IMR-90 (cell line): ENCODE results near the gene LMAN2. TPM values are rescaled to one million over a fixed set of nuclear protein-coding genes. Genes with fewer than 3 reads are reported as not detected.

Source experiments
- ATAC-seq: fragments of 200-7000 bp; cut with Tn5 transposase; 2 replicates; pipeline ENCODE4 v1.9.1; 2020; ENCODE audit warnings: low read depth, mild to moderate bottlenecking, moderate library complexity
- BruUV-seq: library from RNA; stranded (reverse); fragments of 400-500 nt; replicated peaks from 2 replicates; lab custom pipeline; 2021; lab: Mats Ljungman, UMichigan
- CTCF ChIA-PET: fragments of 300-600 bp; formaldehyde crosslinking; extraction: SDS; loops from one replicate; lab custom pipeline; 2021; ENCODE audit warnings: antibody characterized with exemption; lab: Yijun Ruan, JAX
- POLR2A ChIA-PET: fragments of 300-600 bp; sonication (Branson Sonifier 250); formaldehyde crosslinking; loops from one replicate; lab custom pipeline; 2022; ENCODE audit warnings: antibody characterized with exemption; ENCODE audit not compliant: unreplicated experiment; lab: Charles Lee
- DNase-seq: peaks from one replicate; pipeline ENCODE4 v3.0.0; 2013
- H2AFZ ChIP-seq: replicated peaks from 2 replicates; pipeline ENCODE3; 2013; ENCODE audit warnings: low read length, mild to moderate bottlenecking; ENCODE audit not compliant: poor library complexity
- H2AK5ac ChIP-seq: 2 replicates; pipeline ENCODE4 v1.6.1; 2013; ENCODE audit warnings: low read depth, low read length, inconsistent platforms
- H2AK9ac ChIP-seq: replicated peaks from 2 replicates; pipeline ENCODE3; 2013; ENCODE audit warnings: mild to moderate bottlenecking, low read depth, low read length, moderate library complexity; ENCODE audit not compliant: poor library complexity
- H2BK120ac ChIP-seq: 2 replicates; pipeline ENCODE4 v1.6.1; 2013; ENCODE audit warnings: low read depth, low read length, inconsistent platforms
- H2BK15ac ChIP-seq: 3 replicates; pipeline ENCODE4 v1.6.1; 2013; ENCODE audit warnings: low read depth, low read length, inconsistent platforms
- H2BK20ac ChIP-seq: 2 replicates; pipeline ENCODE4 v1.6.1; 2013; ENCODE audit warnings: low read depth, mild to moderate bottlenecking, inconsistent platforms, low read length, moderate library complexity
- H2BK5ac ChIP-seq: 2 replicates; pipeline ENCODE4 v1.6.1; 2013; ENCODE audit warnings: mild to moderate bottlenecking, low read depth, low read length, inconsistent platforms; ENCODE audit not compliant: poor library complexity, severe bottlenecking
- H3K14ac ChIP-seq: replicated peaks from 2 replicates; pipeline ENCODE4 v1.6.1; 2013; ENCODE audit warnings: low read depth, low read length, inconsistent platforms
- H3K18ac ChIP-seq: 2 replicates; pipeline ENCODE4 v1.6.1; 2013; ENCODE audit warnings: low read depth, low read length, control low read depth
- H3K23ac ChIP-seq: 2 replicates; pipeline ENCODE4 v1.6.1; 2013; ENCODE audit warnings: low read depth, low read length, inconsistent platforms
- H3K27ac ChIP-seq: 2 replicates; pipeline ENCODE4 v1.5.1; 2013; ENCODE audit warnings: mild to moderate bottlenecking, control low read depth, low read length; ENCODE audit not compliant: insufficient read depth
- H3K27me3 ChIP-seq: 2 replicates; pipeline ENCODE4 v1.6.1; 2013; ENCODE audit warnings: low read length; ENCODE audit not compliant: control insufficient read depth, insufficient read depth
- H3K36me3 ChIP-seq: 2 replicates; pipeline ENCODE4 v1.6.1; 2013; ENCODE audit warnings: low read length, mixed read lengths; ENCODE audit not compliant: control insufficient read depth, insufficient read depth
- H3K4ac ChIP-seq: 2 replicates; pipeline ENCODE4 v1.6.1; 2013; ENCODE audit warnings: low read depth, low read length, inconsistent platforms
- H3K4me1 ChIP-seq: 2 replicates; pipeline ENCODE4 v1.6.1; 2013; ENCODE audit warnings: low read length, mixed read lengths; ENCODE audit not compliant: control insufficient read depth, insufficient read depth
- H3K4me2 ChIP-seq: 2 replicates; pipeline ENCODE4 v1.6.1; 2013; ENCODE audit warnings: low read depth, mild to moderate bottlenecking, control low read depth, low read length, moderate library complexity
- H3K4me3 ChIP-seq: 2 replicates; pipeline ENCODE4 v1.5.1; 2013; ENCODE audit warnings: low read depth, mild to moderate bottlenecking, control low read depth, low read length, moderate library complexity; ENCODE audit not compliant: insufficient read depth
- H3K56ac ChIP-seq: 2 replicates; pipeline ENCODE4 v1.6.1; 2013; ENCODE audit warnings: low read length, inconsistent platforms; ENCODE audit not compliant: insufficient read depth; ENCODE audit errors: extremely low read depth
- H3K79me1 ChIP-seq, 2 experiments: 2 replicates each; pipeline ENCODE4 v1.6.1; 2013; ENCODE audit warnings: low read length in 2 of 2, inconsistent platforms in 1 of 2, low read depth in 1 of 2
- H3K9ac ChIP-seq: 2 replicates; pipeline ENCODE4 v1.6.1; 2013; ENCODE audit warnings: low read depth, low read length, control low read depth
- H3K9me1 ChIP-seq: 2 replicates; pipeline ENCODE4 v1.6.1; 2013; ENCODE audit warnings: low read length, inconsistent platforms; ENCODE audit not compliant: insufficient read depth
- H3K9me3 ChIP-seq: 2 replicates; pipeline ENCODE4 v1.6.1; 2013; ENCODE audit warnings: low read length; ENCODE audit not compliant: control insufficient read depth, insufficient read depth
- H4K20me1 ChIP-seq: 2 replicates; pipeline ENCODE4 v1.6.1; 2013; ENCODE audit warnings: low read length, inconsistent platforms; ENCODE audit not compliant: insufficient read depth
- H4K5ac ChIP-seq: 2 replicates; pipeline ENCODE4 v1.6.1; 2013; ENCODE audit warnings: mild to moderate bottlenecking, low read depth, low read length, control low read depth
- H4K8ac ChIP-seq, 2 experiments: 2 replicates each; pipeline ENCODE4 v1.6.1; 2013; ENCODE audit warnings: low read depth in 2 of 2, low read length in 2 of 2, control low read depth in 1 of 2, inconsistent platforms in 1 of 2
- H4K91ac ChIP-seq: 2 replicates; pipeline ENCODE4 v1.6.1; 2013; ENCODE audit warnings: low read depth, low read length, inconsistent platforms; ENCODE audit not compliant: insufficient read depth
- BHLHE40 ChIP-seq: fragments of 150-350 bp; IDR thresholded peaks from 2 replicates; pipeline ENCODE4 v1.6.1; 2016; ENCODE audit warnings: mild to moderate bottlenecking, low read depth, low read length
- CHD1 ChIP-seq: IDR thresholded peaks from 2 replicates; pipeline ENCODE4 v1.6.1; 2012; ENCODE audit warnings: low read depth, low read length, improper control_type of control experiment
- FOS ChIP-seq: fragments of 150-350 bp; IDR thresholded peaks from 2 replicates; pipeline ENCODE4 v1.6.1; 2016; ENCODE audit warnings: low read depth, low read length
- MAFK ChIP-seq: IDR thresholded peaks from 2 replicates; pipeline ENCODE4 v1.6.1; 2012; ENCODE audit warnings: low read depth, low read length, improper control_type of control experiment
- MAZ ChIP-seq: IDR thresholded peaks from 2 replicates; pipeline ENCODE4 v1.6.1; 2012; ENCODE audit warnings: low read depth, mild to moderate bottlenecking, low read length, improper control_type of control experiment, moderate library complexity, borderline replicate concordance
- MXI1 ChIP-seq: IDR thresholded peaks from 2 replicates; pipeline ENCODE4 v1.6.1; 2012; ENCODE audit warnings: low read depth, mild to moderate bottlenecking, low read length, moderate library complexity, borderline replicate concordance
- NFE2L2 ChIP-seq: fragments of 150-350 bp; IDR thresholded peaks from 2 replicates; pipeline ENCODE4 v1.6.1; 2016; ENCODE audit warnings: low read depth, mild to moderate bottlenecking, low read length
- POLR2A ChIP-seq: IDR thresholded peaks from 2 replicates; pipeline ENCODE4 v1.6.1; 2012; ENCODE audit warnings: mild to moderate bottlenecking, low read depth, low read length
- RCOR1 ChIP-seq: IDR thresholded peaks from 2 replicates; pipeline ENCODE4 v1.6.1; 2012; ENCODE audit warnings: mild to moderate bottlenecking, low read length, improper control_type of control experiment; ENCODE audit not compliant: insufficient replicate concordance
- RFX5 ChIP-seq: IDR thresholded peaks from 2 replicates; pipeline ENCODE4 v1.8.0; 2012; ENCODE audit warnings: low read depth, mild to moderate bottlenecking, low read length, moderate library complexity
- SMC3 ChIP-seq: fragments of 150-350 bp; IDR thresholded peaks from 2 replicates; pipeline ENCODE4 v1.6.1; 2016; ENCODE audit warnings: low read depth, mild to moderate bottlenecking, antibody characterized with exemption, low read length, moderate library complexity
- WGBS, 2 experiments: methylation state at CpG; one replicate each; pipeline versions ENCODE4 v1.1.5 to v1.1.7; 2013; ENCODE audit warnings: missing lambda C conversion rate in 2 of 2; ENCODE audit not compliant: insufficient read length in 1 of 2; ENCODE audit errors: extremely low coverage in 2 of 2; 5-methylcytosine and 5-hydroxymethylcytosine counted together
- dilution Hi-C: fragments of 300-500 bp; cut with HindIII; formaldehyde crosslinking; loops from one replicate; pipeline ENCODE4 v1.14.3; 2018; ENCODE audit warnings: low sequenced_read_pairs; ENCODE audit not compliant: unreplicated experiment
- in situ Hi-C: fragments of 300-500 bp; cut with MboI; formaldehyde crosslinking; loops from 3 replicates; pipeline ENCODE4 v1.14.3; 2019; ENCODE audit warnings: low sequenced_read_pairs, inconsistent platforms, mixed read lengths
- intact Hi-C: fragments of 100-400 bp; cut with micrococcal nuclease; formaldehyde crosslinking; loops from 2 replicates; pipeline ENCODE4 v1.10.0; 2022
- polyA plus RNA-seq, 3 experiments: library from polyadenylated mRNA; depleted of rRNA; stranded (reverse); fragments of >200 nt; gene quantifications; 2 replicates each; pipeline ENCODE4 v1.2.3, GENCODE V29; 2012; ENCODE audit warnings: low replicate concordance in 1 of 3
- total RNA-seq: library from RNA; depleted of rRNA; stranded (reverse); fragments of >200 nt; gene quantifications from 2 replicates; pipeline ENCODE4 v1.2.3, GENCODE V29; 2012
- TF ChIP-seq, protein P1 (sequence below): fragments of 150-350 bp; IDR thresholded peaks from 2 replicates; pipeline ENCODE4 v1.6.1; 2017; ENCODE audit warnings: mild to moderate bottlenecking, antibody characterized with exemption, low read length, low read depth
- TF ChIP-seq, protein P2 (sequence below): conservative IDR thresholded peaks from 2 replicates; pipeline ENCODE4 v1.5.1; 2012; ENCODE audit warnings: mild to moderate bottlenecking, low read depth, low read length, improper control_type of control experiment
- TF ChIP-seq, protein P3 (sequence below): fragments of 150-350 bp; IDR thresholded peaks from 2 replicates; pipeline ENCODE4 v1.6.1; 2016; ENCODE audit warnings: low read depth, mild to moderate bottlenecking, low read length, moderate library complexity, borderline replicate concordance

Gene LMAN2
- total and polyA plus RNA-seq, 2 of the 4 experiments (the other 2 are of a cell fraction): 253 to 303 TPM

DNA sequence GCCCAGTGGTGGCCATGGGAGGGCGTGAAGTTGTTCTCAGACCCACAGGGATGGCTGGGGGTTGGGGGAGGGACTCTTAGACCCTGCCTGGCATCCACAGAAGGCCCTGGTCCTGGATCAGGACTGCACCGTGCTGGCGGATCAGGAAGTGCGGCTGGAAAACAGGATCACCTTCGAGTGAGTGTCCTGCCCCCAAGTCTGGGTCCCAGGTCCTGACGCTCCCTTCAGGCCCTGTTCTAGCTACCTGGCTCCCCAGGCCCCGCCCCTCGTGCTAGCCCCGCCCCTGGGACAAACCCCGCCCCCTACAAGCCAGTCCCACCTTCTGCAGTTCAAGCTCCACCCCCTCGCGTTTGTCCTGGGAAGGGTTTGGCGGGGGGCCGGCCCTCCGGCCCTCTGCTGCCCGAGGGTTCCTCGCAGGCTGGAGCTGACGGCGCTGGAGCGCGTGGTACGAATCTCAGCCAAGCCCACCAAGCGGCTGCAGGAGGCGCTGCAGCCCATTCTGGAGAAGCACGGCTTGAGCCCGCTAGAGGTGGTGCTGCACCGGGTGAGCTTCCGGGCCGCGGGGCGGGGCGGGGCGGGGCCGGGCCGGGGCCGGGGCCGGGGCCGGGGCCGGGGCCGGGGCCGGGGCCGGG lies 19.1 kb upstream of the LMAN2 start:
- Histone ChIP-seq H4K8ac (no peak overlapping the region), H3K4me1 (peaks cover 11% of the 10 kb centered on the region; the same call in 1 of the 2 replicates), H3K27ac (no peak overlapping the region), H2BK20ac (no peak overlapping the region), H2AK9ac (no peak overlapping the region), H3K56ac (no peak overlapping the region), H2BK15ac (no peak overlapping the region), H3K14ac (no peak overlapping the region), H3K27me3 (peaks cover 6% of the 10 kb centered on the region; the same call in 1 of the 2 replicates), H3K4me3 (peak overlapping the region; percentile 19; the same call in 1 of the 2 replicates), H2BK120ac (no peak overlapping the region), H3K4me2 (peak overlapping the region; percentile 53; the same call in 1 of the 2 replicates), H2BK5ac (no peak overlapping the region), H4K20me1 (no peaks in the 10 kb centered on the region; the same call in none of the 2 replicates), H3K79me1 (no peaks in the 10 kb centered on the region), H3K9ac (no peak overlapping the region), H2AK5ac (no peak overlapping the region), H3K9me3 (no peaks in the 10 kb centered on the region), H2AFZ (peak overlapping the region; percentile 93), H4K5ac (no peak overlapping the region), H4K91ac (no peak overlapping the region), H3K18ac (no peak overlapping the region), H3K36me3 (no peaks in the 10 kb centered on the region), H3K23ac (no peak overlapping the region), H3K9me1 (no peaks in the 10 kb centered on the region), H3K4ac (no peak overlapping the region)
- intact Hi-C loops (loop anchor here (1.0 kb wide), 1 partner anchor 131 kb away; no protein-coding TSS in a partner anchor), in situ Hi-C loops (no loop called here), dilution Hi-C loops (no loop called here)
- BruUV-seq: no TSS peak
- 7% methylated on average over 8 of the region's 42 CpGs; no CpG with 5 or more reads in 1 of the 2 experiments for WGBS, 2 experiments
- POLR2A ChIA-PET: interaction anchor here (0.6 kb wide), 1 partner anchor 21 kb away, joined by 4 read pairs; no protein-coding TSS in a partner anchor
- peak; percentile 82 for DNase-seq
- peak; percentile 69 for ATAC-seq
- CTCF ChIA-PET: interaction anchor here (0.6 to 1.5 kb wide), 5 partner anchors 12 to 22 kb away, joined by 3 to 8 read pairs (median 3); partner anchors contain the start of genes RGS14 and SLC34A1
- TF ChIP-seq FOS: no peak
- no peak for TF ChIP-seq POLR2A
- TF ChIP-seq RFX5: no peak
- TF ChIP-seq CHD1: no peak
- TF ChIP-seq SMC3: peak; percentile 60
- TF ChIP-seq RCOR1: no peak
- TF ChIP-seq, protein P1, sequence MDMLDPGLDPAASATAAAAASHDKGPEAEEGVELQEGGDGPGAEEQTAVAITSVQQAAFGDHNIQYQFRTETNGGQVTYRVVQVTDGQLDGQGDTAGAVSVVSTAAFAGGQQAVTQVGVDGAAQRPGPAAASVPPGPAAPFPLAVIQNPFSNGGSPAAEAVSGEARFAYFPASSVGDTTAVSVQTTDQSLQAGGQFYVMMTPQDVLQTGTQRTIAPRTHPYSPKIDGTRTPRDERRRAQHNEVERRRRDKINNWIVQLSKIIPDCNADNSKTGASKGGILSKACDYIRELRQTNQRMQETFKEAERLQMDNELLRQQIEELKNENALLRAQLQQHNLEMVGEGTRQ: peak; percentile 24; the same call in 1 of the 2 replicates
- TF ChIP-seq MXI1: peak; percentile 68; the same call in 1 of the 2 replicates
- TF ChIP-seq, protein P2, sequence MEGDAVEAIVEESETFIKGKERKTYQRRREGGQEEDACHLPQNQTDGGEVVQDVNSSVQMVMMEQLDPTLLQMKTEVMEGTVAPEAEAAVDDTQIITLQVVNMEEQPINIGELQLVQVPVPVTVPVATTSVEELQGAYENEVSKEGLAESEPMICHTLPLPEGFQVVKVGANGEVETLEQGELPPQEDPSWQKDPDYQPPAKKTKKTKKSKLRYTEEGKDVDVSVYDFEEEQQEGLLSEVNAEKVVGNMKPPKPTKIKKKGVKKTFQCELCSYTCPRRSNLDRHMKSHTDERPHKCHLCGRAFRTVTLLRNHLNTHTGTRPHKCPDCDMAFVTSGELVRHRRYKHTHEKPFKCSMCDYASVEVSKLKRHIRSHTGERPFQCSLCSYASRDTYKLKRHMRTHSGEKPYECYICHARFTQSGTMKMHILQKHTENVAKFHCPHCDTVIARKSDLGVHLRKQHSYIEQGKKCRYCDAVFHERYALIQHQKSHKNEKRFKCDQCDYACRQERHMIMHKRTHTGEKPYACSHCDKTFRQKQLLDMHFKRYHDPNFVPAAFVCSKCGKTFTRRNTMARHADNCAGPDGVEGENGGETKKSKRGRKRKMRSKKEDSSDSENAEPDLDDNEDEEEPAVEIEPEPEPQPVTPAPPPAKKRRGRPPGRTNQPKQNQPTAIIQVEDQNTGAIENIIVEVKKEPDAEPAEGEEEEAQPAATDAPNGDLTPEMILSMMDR: peak; percentile 78
- TF ChIP-seq NFE2L2: no peak
- TF ChIP-seq, protein P3, sequence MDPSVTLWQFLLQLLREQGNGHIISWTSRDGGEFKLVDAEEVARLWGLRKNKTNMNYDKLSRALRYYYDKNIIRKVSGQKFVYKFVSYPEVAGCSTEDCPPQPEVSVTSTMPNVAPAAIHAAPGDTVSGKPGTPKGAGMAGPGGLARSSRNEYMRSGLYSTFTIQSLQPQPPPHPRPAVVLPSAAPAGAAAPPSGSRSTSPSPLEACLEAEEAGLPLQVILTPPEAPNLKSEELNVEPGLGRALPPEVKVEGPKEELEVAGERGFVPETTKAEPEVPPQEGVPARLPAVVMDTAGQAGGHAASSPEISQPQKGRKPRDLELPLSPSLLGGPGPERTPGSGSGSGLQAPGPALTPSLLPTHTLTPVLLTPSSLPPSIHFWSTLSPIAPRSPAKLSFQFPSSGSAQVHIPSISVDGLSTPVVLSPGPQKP: no peak
- TF ChIP-seq BHLHE40: no peak
- TF ChIP-seq MAFK: no peak
- TF ChIP-seq MAZ: peak; percentile 40
